ENCODE results near the gene PLA2G4E. TPM values are rescaled to one million over a fixed set of nuclear protein-coding genes. Genes with fewer than 3 reads are reported as not detected.

PLA2G4E gene
- total and polyA plus RNA-seq, 9 donors: 0.02 to 0.11 TPM; not detected in 7

DNA sequence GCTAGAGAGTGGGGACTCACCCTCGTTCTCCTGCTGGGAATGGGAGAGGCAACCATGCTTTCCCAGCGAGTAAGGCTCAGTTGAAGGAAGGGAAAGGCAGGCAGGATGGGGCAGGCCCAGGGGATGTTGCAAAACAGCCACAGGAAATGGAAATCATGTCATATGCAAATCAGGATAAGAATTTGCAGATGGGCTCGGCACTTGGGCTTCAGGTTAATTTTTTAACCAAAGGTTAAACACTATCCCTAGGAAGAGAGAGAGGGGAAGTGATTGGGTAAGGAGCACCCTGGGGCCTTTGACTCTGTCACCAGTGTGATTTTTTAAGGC is 14.6 kb upstream of the PLA2G4E start:
- Histone ChIP-seq H3K4me3 (no peak overlapping the region), H3K4me1 (ENCODE audit: insufficient read depth) (no peaks in the 10 kb centered on the region), H3K27me3 (no peaks in the 10 kb centered on the region), H3K9me3 (no peaks in the 10 kb centered on the region), H3K27ac (no peak overlapping the region), H3K36me3 (no peaks in the 10 kb centered on the region)
- intact Hi-C loops (cut with DNase I): no loop called here
- 60 to 62% (median 61%) methylated on average over 3 of the region's 3 CpGs for WGBS, 3 donors
- TF ChIP-seq, protein P1, sequence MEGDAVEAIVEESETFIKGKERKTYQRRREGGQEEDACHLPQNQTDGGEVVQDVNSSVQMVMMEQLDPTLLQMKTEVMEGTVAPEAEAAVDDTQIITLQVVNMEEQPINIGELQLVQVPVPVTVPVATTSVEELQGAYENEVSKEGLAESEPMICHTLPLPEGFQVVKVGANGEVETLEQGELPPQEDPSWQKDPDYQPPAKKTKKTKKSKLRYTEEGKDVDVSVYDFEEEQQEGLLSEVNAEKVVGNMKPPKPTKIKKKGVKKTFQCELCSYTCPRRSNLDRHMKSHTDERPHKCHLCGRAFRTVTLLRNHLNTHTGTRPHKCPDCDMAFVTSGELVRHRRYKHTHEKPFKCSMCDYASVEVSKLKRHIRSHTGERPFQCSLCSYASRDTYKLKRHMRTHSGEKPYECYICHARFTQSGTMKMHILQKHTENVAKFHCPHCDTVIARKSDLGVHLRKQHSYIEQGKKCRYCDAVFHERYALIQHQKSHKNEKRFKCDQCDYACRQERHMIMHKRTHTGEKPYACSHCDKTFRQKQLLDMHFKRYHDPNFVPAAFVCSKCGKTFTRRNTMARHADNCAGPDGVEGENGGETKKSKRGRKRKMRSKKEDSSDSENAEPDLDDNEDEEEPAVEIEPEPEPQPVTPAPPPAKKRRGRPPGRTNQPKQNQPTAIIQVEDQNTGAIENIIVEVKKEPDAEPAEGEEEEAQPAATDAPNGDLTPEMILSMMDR (IDR thresholded peaks at IDR 0.05): no peak
- no peak for TF ChIP-seq EP300 (IDR thresholded peaks at IDR 0.05)
- TF ChIP-seq POLR2A (IDR thresholded peaks at IDR 0.05): no peak
- DNase-seq: no peak

DNA sequence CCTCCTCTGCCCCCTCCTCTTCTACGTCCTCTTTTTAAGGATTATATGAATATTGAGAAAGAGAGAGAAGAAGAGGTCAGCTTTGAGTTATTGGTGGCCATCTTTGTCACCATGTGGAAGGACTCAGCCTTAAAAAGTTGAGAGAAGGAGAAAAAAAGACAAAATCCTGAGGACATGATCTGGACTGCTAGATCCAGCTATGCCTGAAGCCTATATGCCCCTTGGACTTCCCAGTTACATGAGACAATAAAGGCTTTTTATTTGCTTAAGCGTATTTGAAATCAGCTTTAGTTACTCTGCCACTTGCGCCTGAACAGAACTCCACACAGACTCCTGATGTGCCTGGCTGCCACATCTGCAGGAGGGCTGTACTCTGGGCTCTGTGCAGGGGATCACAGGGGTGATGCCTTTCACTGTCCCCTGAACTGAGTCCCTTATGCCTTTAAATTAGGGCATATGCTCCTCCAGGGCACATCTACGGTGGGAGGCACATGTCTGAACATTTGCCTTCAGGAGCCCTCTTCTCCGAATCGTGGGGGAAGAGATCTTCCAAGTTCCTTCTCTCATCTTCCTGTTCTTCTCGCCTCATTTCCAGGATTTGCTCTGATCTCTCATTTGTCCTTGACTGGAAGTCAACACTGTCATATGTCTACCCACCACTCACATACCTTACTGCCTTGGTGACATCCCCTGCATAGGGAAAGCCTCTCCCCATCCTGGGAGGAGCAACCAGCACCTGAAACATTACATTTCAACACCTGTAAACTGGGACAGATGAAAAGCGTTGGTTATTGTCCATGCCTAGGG is 14.0 kb upstream of the PLA2G4E start:
- intact Hi-C loops (cut with DNase I): no loop called here
- no peak for DNase-seq
- TF ChIP-seq, protein P1 (IDR thresholded peaks at IDR 0.05): no peak
- TF ChIP-seq POLR2A (IDR thresholded peaks at IDR 0.05): no peak
- TF ChIP-seq EP300 (IDR thresholded peaks at IDR 0.05): no peak
- no peak overlapping the region for H3K4me3 ChIP-seq
- WGBS, 3 donors: 71 to 73% (median 72%) methylated on average over 8 of the region's 8 CpGs
- H3K27me3 ChIP-seq: no peaks in the 10 kb centered on the region
- H3K27ac ChIP-seq: no peak overlapping the region
- H3K4me1 ChIP-seq (ENCODE audit: insufficient read depth): no peaks in the 10 kb centered on the region
- no peaks in the 10 kb centered on the region for H3K36me3 ChIP-seq
- H3K9me3 ChIP-seq: no peaks in the 10 kb centered on the region

DNA sequence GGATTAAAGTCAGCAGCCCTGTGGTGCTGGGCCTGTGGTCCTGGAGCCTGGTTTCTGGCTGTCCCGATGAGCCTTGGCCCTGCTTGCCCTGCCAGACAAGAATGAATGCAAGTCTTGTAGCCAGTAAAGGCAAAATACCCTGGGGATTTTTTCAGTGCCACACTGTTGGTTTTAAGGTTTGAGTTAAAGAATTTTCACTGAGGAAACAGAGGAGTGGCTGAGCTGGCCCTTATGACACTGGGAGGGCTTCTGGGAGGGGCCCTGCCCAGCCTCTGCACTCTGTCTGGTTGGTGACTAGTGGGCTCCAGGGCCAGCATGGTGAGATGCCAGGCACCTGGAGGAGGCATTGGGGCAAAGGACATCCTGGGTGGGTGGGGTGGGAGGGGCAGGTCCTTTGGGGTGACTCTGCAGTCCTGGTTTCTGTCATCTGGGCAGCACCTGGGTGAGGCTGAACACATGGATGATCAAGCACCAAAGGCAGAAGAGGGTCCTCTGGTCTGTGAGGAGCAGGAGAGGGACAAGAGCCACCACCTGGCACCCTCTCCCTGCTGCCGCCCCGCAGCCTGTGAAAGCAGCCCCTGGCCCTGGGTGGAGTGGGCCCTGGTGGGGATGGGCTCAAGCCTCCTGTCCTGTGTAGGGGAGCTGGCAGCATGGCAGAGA is 12.5 kb upstream of the PLA2G4E start:
- Histone ChIP-seq H3K36me3 (no peaks in the 10 kb centered on the region), H3K9me3 (no peaks in the 10 kb centered on the region), H3K27ac (no peak overlapping the region)

DNA sequence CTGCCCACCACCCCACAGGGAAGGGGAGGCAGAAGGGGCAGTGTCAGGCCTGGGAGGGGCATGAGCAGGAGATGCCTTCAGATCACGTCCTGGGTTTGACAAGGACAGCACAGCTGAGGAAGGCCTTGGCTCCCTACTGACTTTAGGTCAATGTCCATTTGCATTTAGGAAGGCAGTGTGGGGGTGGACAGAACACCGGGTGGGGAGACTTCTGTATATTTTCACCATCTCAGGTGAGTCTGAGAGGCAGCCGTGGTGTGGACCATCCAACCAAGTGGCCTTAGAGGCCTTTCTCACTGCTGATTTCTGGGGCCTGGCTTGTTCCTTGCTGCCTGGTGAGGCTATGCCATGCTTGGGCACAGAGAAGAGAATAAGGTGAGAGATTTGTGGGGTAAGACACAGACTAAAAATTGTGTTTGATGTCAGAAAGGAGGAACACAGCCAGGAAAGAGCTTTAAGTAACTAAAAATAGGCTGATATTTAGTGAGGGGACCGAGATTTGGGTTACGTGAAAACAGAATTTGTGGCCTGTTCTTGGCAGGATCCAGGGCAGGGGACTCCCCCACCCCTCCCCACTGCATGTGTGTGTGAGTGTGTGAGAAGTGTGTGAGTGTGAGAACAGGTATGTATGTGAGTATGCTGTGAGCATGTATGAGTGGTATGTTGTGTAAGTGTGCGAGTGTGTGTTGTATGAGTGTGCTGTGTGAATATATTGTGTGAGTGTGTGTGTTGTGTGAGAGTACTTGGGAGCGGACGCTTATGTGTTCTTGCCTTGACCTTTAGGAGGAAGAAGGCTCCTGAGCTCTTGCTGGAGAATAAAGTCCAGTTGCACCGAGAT is 11.8 kb upstream of the PLA2G4E start:
- Histone ChIP-seq H3K4me1 (ENCODE audit: insufficient read depth) (no peaks in the 10 kb centered on the region), H3K36me3 (no peaks in the 10 kb centered on the region), H3K9me3 (no peaks in the 10 kb centered on the region), H3K4me3 (no peak overlapping the region), H3K27ac (no peak overlapping the region), H3K27me3 (no peaks in the 10 kb centered on the region)
- intact Hi-C loops (cut with DNase I): no loop called here
- no peak for DNase-seq
- no peak for TF ChIP-seq EP300 (IDR thresholded peaks at IDR 0.05)
- TF ChIP-seq, protein P1 (IDR thresholded peaks at IDR 0.05): no peak
- no peak for TF ChIP-seq POLR2A (IDR thresholded peaks at IDR 0.05)
- WGBS, 3 donors: 70 to 76% (median 72%) methylated on average over 9 of the region's 9 CpGs

More for the DNA sequence above, 12.5 kb upstream of the PLA2G4E start:
- 73 to 89% (median 81%) methylated on average over 3 of the region's 3 CpGs for WGBS, 3 donors
- DNase-seq: no peak
- Histone ChIP-seq H3K27me3 (no peaks in the 10 kb centered on the region), H3K4me1 (ENCODE audit: insufficient read depth) (no peaks in the 10 kb centered on the region), H3K4me3 (no peak overlapping the region)
- TF ChIP-seq, protein P1 (IDR thresholded peaks at IDR 0.05): no peak
- TF ChIP-seq POLR2A (IDR thresholded peaks at IDR 0.05): no peak
- intact Hi-C loops (cut with DNase I): no loop called here
